ENCODE results near the gene MYMX. TPM values are rescaled to one million over a fixed set of nuclear protein-coding genes. Genes with fewer than 3 reads are reported as not detected.

The MYMX gene
- 11.2 TPM for total RNA-seq (ENCODE audit: unreplicated experiment)
- long read RNA-seq, partial matches to known transcripts: 1 of 5 reads
- long read RNA-seq, other reads (novel, unspliced or antisense): 4 of 5 reads

DNA sequence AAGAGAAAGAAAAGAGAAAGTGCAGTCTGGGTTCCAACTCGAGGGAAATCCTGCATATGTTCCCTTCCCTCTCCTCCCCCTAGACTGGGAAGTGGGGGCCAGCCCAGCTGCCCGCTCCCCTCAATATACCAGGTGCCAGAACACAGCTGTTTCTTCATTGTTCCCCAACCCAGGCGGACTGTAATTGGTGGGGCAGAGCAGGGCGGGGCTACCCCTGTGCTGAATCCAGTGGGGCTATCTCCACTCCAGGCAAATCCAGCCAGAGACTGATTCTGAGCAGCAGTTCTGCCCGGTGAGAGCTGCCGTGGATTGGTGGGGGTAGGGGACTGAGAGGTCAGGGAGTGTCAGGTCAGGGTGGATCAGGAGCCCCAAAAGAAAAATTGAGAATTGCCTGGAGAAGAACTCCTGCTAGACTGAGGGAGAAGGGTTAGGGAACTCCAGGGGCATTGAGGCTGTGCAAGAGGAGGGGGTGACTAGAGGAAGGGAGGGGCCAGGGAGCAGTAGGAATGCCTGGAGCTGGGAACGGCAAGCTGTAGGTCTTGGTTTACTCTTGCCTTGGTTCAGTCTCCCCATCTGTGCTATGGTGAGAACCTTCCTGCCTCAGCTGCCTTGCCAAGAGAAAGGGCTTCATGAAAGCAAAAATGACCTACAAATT is at the start of gene MYMX:
Gene MYMX (plus strand): TSS at position 250 of the 655 bp plus-strand sequence. CDS start 546 bp downstream, outside the sequence.
- Mint-ChIP-seq H3K27ac (ENCODE audit: unreplicated experiment) (no peak within 1 kb of the TSS), H3K27me3 (ENCODE audit: unreplicated experiment) (peaks cover 4% of the 10 kb centered on the region), H3K36me3 (ENCODE audit: low read depth, unreplicated experiment) (no peaks in the 10 kb centered on the region), H3K4me3 (ENCODE audit: unreplicated experiment) (no peak within 1 kb of the TSS), H3K9me3 (ENCODE audit: unreplicated experiment) (no peaks in the 10 kb centered on the region), H3K4me1 (ENCODE audit: unreplicated experiment) (peaks cover 33% of the 10 kb centered on the region)
- TF ChIP-seq, protein P1, sequence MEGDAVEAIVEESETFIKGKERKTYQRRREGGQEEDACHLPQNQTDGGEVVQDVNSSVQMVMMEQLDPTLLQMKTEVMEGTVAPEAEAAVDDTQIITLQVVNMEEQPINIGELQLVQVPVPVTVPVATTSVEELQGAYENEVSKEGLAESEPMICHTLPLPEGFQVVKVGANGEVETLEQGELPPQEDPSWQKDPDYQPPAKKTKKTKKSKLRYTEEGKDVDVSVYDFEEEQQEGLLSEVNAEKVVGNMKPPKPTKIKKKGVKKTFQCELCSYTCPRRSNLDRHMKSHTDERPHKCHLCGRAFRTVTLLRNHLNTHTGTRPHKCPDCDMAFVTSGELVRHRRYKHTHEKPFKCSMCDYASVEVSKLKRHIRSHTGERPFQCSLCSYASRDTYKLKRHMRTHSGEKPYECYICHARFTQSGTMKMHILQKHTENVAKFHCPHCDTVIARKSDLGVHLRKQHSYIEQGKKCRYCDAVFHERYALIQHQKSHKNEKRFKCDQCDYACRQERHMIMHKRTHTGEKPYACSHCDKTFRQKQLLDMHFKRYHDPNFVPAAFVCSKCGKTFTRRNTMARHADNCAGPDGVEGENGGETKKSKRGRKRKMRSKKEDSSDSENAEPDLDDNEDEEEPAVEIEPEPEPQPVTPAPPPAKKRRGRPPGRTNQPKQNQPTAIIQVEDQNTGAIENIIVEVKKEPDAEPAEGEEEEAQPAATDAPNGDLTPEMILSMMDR (IDR thresholded peaks at IDR 0.05; ENCODE audit: unreplicated experiment): no peak
- DNase-seq (ENCODE audit: low spot score): no peak

DNA sequence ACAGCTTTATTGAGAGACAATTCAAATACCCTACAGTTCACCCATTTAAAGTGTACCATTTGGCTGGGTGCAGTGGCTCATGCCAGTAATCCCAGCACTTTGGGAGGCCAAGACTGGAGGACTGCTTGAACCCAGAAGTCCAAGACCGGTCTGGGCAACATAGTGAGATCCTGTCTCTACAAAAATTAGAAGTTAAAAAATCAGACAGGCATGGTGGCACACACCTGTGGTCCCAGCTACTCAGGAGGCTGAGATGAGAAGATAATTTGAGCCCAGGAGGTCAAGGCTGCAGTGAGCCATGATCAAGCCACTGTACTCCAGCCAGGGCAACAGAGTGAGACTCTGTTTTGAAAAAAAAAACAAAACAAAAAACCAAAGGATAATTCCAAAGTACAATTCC is 49.2 kb upstream of the MYMX start:
- Mint-ChIP-seq H3K27me3 (ENCODE audit: unreplicated experiment) (peaks cover 7% of the 10 kb centered on the region), H3K4me1 (ENCODE audit: unreplicated experiment) (peaks cover 17% of the 10 kb centered on the region), H3K9me3 (ENCODE audit: unreplicated experiment) (no peaks in the 10 kb centered on the region), H3K4me3 (ENCODE audit: unreplicated experiment) (no peak overlapping the region), H3K36me3 (ENCODE audit: low read depth, unreplicated experiment) (no peaks in the 10 kb centered on the region), H3K27ac (ENCODE audit: unreplicated experiment) (no peak overlapping the region)
- TF ChIP-seq, protein P1 (IDR thresholded peaks at IDR 0.05; ENCODE audit: unreplicated experiment): no peak
- no peak for DNase-seq (ENCODE audit: low spot score)

DNA sequence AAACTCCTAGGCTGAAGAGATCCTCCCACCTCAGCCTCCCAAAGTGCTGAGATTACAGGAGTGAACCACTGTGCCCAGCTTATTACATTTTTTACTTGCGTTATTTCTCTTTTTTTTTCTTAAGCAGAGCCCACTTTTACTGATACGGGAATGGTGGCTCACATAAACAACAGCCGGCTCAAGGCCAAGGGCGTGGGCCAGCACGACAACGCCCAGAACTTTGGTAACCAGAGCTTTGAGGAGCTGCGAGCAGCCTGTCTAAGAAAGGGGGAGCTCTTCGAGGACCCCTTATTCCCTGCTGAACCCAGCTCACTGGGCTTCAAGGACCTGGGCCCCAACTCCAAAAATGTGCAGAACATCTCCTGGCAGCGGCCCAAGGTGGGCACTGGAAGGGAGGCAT is 47.6 kb upstream of the MYMX start:
- DNase-seq (ENCODE audit: low spot score): no peak
- H3K4me1 Mint-ChIP-seq (ENCODE audit: unreplicated experiment): peaks cover 19% of the 10 kb centered on the region
- no peak overlapping the region for H3K27ac Mint-ChIP-seq (ENCODE audit: unreplicated experiment)
- TF ChIP-seq, protein P1 (IDR thresholded peaks at IDR 0.05; ENCODE audit: unreplicated experiment): no peak
- no peaks in the 10 kb centered on the region for H3K9me3 Mint-ChIP-seq (ENCODE audit: unreplicated experiment)
- no peak overlapping the region for H3K4me3 Mint-ChIP-seq (ENCODE audit: unreplicated experiment)
- H3K36me3 Mint-ChIP-seq (ENCODE audit: low read depth, unreplicated experiment): no peaks in the 10 kb centered on the region
- H3K27me3 Mint-ChIP-seq (ENCODE audit: unreplicated experiment): peaks cover 9% of the 10 kb centered on the region

DNA sequence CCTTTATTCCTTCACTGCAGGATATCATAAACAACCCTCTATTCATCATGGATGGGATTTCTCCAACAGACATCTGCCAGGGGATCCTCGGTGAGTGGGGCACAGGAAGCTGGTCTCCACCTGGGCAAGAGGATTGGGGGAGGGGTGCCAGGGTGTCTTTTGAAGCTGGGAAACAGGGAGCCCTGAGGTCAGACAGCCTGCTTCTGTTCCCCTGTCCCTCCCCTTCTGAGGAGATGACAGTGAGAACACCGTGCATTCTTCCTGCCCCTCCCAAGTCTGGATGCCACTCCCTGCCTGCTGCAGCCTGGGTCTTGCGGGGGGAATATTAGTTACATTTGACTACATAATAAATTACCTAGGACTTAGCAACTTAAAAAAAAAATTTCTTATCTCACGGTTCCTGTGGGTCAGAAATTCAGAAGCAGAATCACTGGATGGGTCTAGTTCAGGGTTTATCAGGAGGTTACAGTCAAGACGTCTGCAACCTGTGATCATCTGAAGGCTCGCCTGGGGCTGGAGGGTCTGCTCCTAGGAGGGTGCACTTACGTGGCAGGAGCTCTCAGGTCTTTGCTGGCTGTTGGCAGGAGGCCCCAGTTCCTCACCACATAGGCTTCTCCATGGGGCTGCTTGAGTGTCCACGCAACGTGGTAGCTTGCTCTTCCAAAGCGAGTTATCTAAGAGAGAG is 46.7 kb upstream of the MYMX start:
- H3K9me3 Mint-ChIP-seq (ENCODE audit: unreplicated experiment): no peaks in the 10 kb centered on the region
- no peaks in the 10 kb centered on the region for H3K36me3 Mint-ChIP-seq (ENCODE audit: low read depth, unreplicated experiment)
- H3K27ac Mint-ChIP-seq (ENCODE audit: unreplicated experiment): no peak overlapping the region
- H3K4me3 Mint-ChIP-seq (ENCODE audit: unreplicated experiment): no peak overlapping the region
- peaks cover 11% of the 10 kb centered on the region for H3K27me3 Mint-ChIP-seq (ENCODE audit: unreplicated experiment)
- TF ChIP-seq, protein P1 (IDR thresholded peaks at IDR 0.05; ENCODE audit: unreplicated experiment): no peak
- peaks cover 19% of the 10 kb centered on the region for H3K4me1 Mint-ChIP-seq (ENCODE audit: unreplicated experiment)
- DNase-seq (ENCODE audit: low spot score): no peak
